ENCODE data around the gene RELN.

The RELN gene

DNA sequence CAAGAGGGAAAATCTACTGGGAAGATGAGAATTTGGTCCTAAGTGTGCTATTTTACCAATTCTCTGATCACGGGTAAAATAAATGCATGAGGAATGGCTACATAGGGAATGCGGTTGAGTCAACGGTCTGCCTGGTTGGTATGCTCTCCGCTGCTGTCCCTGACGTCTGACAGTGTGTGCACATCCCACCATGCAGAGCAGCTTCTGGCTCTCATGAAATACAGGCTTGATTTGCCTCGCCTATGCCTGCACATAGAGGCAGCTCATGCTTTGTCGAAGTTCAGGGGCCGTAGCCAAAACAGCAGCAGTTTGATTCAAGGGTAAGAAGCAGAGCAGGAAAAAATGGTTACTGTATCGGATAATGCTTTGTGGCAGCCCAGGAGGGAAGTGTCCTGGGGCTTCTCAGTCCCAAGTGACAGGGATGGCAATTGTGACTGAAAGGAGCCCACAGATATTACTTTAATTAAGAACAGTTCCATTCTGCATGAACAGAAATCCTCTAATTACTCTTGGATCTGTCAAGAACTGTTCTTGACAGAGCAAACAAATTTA is 275.0 kb downstream of the RELN start:
- TF ChIP-seq, protein P1, sequence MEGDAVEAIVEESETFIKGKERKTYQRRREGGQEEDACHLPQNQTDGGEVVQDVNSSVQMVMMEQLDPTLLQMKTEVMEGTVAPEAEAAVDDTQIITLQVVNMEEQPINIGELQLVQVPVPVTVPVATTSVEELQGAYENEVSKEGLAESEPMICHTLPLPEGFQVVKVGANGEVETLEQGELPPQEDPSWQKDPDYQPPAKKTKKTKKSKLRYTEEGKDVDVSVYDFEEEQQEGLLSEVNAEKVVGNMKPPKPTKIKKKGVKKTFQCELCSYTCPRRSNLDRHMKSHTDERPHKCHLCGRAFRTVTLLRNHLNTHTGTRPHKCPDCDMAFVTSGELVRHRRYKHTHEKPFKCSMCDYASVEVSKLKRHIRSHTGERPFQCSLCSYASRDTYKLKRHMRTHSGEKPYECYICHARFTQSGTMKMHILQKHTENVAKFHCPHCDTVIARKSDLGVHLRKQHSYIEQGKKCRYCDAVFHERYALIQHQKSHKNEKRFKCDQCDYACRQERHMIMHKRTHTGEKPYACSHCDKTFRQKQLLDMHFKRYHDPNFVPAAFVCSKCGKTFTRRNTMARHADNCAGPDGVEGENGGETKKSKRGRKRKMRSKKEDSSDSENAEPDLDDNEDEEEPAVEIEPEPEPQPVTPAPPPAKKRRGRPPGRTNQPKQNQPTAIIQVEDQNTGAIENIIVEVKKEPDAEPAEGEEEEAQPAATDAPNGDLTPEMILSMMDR (conservative IDR thresholded peaks at IDR 0.05), result no peak
- no peak overlapping the region for H3K27ac ChIP-seq

DNA sequence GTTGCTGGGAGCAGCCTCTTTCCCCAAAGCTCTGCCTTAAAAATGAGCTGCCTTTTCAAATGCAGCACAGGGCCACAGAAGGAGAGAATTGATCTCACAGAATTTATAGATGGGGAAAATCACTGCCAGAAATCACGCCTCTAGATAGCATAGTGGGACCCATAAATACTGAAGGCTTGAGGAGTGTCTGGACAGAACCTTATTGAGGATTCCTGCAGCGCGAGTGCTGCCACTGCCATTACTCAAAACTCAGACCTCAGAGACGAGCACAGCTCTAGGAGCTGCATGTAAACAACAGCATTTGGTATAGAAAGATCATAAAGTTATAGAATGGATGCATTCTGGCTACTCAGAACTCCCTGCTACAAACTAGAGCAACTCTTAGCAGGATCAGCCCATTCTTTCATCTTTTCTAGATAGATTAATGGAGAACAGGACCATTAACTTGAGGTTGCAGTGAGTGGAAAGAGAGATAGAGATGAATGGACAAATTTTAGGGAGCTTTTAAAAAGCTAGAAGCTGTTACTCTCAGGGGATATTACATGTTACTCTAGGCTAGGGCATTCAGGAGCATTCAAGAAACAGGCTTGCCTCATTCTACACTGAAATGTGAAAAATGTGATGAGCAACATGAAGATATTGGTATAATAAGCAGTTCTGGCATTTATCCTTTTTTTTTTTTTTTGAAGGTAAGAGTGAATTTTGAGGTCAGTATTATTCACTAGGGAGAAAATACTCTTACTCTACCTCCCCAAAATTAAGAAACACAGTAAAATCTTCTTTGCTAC is 276.3 kb downstream of the RELN start:
- TF ChIP-seq, protein P1 (conservative IDR thresholded peaks at IDR 0.05), result no peak
- no peak overlapping the region for H3K27ac ChIP-seq

DNA sequence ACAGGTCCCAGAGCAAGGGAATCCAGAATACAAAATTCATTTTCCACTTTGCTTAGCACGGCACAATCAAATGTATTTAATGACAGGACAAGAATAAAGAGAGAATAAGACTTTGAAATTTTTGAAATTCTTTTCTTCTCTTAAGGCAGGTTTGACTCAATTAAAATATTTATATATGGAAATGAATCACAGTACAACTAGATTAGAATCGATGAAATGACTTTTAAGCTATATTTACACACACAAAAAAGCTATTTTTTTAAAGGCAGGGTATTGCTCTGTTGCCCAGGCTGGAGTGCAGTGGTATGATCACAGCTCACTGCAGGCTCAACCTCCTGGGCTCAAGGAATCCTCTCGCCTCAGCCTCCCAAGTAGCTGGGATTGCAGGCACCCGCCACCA is 278.0 kb downstream of the RELN start:
- TF ChIP-seq, protein P1 (conservative IDR thresholded peaks at IDR 0.05), result no peak
- no peak overlapping the region for H3K27ac ChIP-seq

DNA sequence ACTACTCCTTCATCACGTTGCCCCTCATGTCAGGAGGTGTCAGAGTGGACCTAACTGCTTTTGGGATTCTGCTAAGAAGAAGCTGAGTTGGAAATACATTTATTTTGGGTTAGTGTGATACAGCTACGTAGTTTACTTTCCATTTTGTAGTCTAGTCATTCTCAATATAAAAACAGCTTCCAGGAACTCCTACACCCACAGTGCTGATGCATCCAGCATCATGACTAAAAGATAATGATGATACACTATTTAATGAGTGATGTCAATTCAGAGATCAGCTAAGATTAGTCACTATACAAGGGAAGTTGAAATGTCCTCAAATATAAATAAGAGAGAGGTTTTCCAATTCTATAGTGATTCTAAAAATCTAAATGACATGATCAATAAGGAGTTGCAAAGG is 279.2 kb downstream of the RELN start:
- TF ChIP-seq, protein P1 (conservative IDR thresholded peaks at IDR 0.05), result no peak
- H3K27ac ChIP-seq, result no peak overlapping the region

DNA sequence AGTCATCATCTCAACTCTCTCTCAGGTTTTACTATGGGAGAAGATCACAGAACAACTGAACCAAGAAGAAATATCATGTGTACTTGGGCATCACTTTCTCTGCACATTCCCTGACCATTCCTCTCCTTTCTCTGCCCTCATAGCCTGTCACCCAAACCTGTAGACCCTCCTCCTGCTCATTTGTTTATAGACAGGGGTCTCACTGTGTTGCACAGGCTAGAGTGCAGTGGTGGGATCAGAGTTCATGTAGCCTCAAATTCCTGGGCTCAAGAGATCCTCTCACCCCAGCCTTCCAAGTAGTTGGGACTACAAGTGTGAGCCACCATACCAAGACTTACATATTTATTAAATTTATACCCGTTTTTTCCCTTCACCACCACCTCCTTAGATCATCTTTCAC is 282.7 kb downstream of the RELN start:
- no peak overlapping the region for H3K27ac ChIP-seq
- TF ChIP-seq, protein P1 (conservative IDR thresholded peaks at IDR 0.05), result no peak

GRCh38 chr7:103705542-103705941 is 283.9 kb downstream of the RELN start:
- no peak overlapping the region for H3K27ac ChIP-seq
- TF ChIP-seq, protein P1 (conservative IDR thresholded peaks at IDR 0.05), result no peak

GRCh38 chr7:103704701-103705100 is 284.8 kb downstream of the RELN start:
- TF ChIP-seq, protein P1 (conservative IDR thresholded peaks at IDR 0.05), result no peak
- no peak overlapping the region for H3K27ac ChIP-seq

All from VCaP (cell line).